Upper lobe of right lung (tissue), 1 donor: Measurements from ENCODE around the gene AADAC. TPM values are rescaled to one million over a fixed set of nuclear protein-coding genes. Genes with fewer than 3 reads are reported as not detected.

ENCODE experiments used
- ATAC-seq: fragments of 200-7000 bp; cut with Tn5 transposase; one replicate; pipeline ENCODE4 v1.9.1; 2020; ENCODE audit warnings: mild to moderate bottlenecking, moderate library complexity
- DNase-seq: peaks from one replicate; pipeline ENCODE4 v3.0.0-alpha.2; 2020
- H3K27ac ChIP-seq: fragments of 200-600 bp; one replicate; pipeline ENCODE4 v1.8.0; 2022
- H3K27me3 ChIP-seq: fragments of 200-600 bp; one replicate; pipeline ENCODE4 v1.8.0; 2022; ENCODE audit warnings: mild to moderate bottlenecking
- H3K36me3 ChIP-seq: fragments of 200-600 bp; one replicate; pipeline ENCODE4 v1.8.0; 2022
- H3K4me1 ChIP-seq: fragments of 200-600 bp; one replicate; pipeline ENCODE4 v1.8.0; 2022
- H3K4me3 ChIP-seq: fragments of 200-600 bp; one replicate; pipeline ENCODE4 v1.8.0; 2022; ENCODE audit warnings: mild to moderate bottlenecking
- H3K9me3 ChIP-seq: fragments of 200-600 bp; one replicate; pipeline ENCODE4 v1.8.0; 2022
- intact Hi-C: fragments of 100-400 bp; cut with DNase I; formaldehyde crosslinking; loops from one replicate; pipeline ENCODE4 v1.11.0; 2022
- total RNA-seq: library from RNA; stranded (reverse); fragmentation: NEBNext Ultra II Directional; extraction: Animal tissue kit (Norgen Biotek cat#: 25700); gene quantifications from one replicate; pipeline ENCODE4 v1.2.1, GENCODE V29; 2021
- TF ChIP-seq, protein P1 (sequence below): fragments of 200-600 bp; IDR thresholded peaks from one replicate; pipeline ENCODE4 v1.8.0; 2022; ENCODE audit warnings: antibody characterized with exemption
- donor health status: DM: no; HTN: yes; CAD: no; lungs with severe emphysema.

AADAC gene
- total RNA-seq, 1 donor from 2014 or later, result 3.2 TPM

DNA sequence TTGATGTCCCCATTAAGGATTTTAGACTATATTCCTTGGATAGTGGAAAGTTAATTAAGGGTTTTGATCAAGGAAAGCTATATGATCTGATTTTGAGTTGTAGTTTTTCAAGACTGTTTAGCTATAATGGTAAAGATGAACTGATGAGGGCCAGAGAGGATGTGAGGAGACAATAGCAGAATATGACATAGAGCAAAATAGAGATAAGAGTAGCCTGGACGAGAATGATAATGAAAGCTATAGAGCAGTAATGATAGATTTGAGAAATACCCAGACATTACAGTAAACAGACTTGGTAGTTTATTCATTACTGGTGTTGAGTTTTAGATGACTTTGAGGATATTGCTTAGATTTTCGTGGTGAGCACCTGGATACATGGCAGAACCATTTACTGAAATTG is 63.4 kb downstream of the AADAC start:
- H3K27ac ChIP-seq, result no peak overlapping the region
- DNase-seq, result no peak
- no peaks in the 10 kb centered on the region for H3K27me3 ChIP-seq
- TF ChIP-seq, protein P1, sequence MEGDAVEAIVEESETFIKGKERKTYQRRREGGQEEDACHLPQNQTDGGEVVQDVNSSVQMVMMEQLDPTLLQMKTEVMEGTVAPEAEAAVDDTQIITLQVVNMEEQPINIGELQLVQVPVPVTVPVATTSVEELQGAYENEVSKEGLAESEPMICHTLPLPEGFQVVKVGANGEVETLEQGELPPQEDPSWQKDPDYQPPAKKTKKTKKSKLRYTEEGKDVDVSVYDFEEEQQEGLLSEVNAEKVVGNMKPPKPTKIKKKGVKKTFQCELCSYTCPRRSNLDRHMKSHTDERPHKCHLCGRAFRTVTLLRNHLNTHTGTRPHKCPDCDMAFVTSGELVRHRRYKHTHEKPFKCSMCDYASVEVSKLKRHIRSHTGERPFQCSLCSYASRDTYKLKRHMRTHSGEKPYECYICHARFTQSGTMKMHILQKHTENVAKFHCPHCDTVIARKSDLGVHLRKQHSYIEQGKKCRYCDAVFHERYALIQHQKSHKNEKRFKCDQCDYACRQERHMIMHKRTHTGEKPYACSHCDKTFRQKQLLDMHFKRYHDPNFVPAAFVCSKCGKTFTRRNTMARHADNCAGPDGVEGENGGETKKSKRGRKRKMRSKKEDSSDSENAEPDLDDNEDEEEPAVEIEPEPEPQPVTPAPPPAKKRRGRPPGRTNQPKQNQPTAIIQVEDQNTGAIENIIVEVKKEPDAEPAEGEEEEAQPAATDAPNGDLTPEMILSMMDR, result no peak
- intact Hi-C loops, result no loop called here
- H3K36me3 ChIP-seq, result no peaks in the 10 kb centered on the region
- no peak overlapping the region for H3K4me3 ChIP-seq
- H3K4me1 ChIP-seq, result no peaks in the 10 kb centered on the region
- no peaks in the 10 kb centered on the region for H3K9me3 ChIP-seq
- no peak for ATAC-seq

Other genes starting within 250 kb of the AADAC start
- not detected for gene AADACL2, start 80.2 kb upstream of the AADAC start, total RNA-seq
- gene SUCNR1, start 59.5 kb downstream of the AADAC start, total RNA-seq, result 2.7 TPM